SH-SY5Y (cell line): ENCODE measurements around the gene INS.

Experiments used
- GATA2 ChIP-seq: IDR thresholded peaks from 2 replicates; pipeline ENCODE4 v1.6.1; 2011; ENCODE audit warnings: mild to moderate bottlenecking, low read depth, low read length
- GATA3 ChIP-seq: IDR thresholded peaks from 2 replicates; pipeline ENCODE4 v1.6.1; 2011; ENCODE audit warnings: low read depth, mild to moderate bottlenecking, low read length, moderate library complexity

GRCh38 chr11:2189938-2190656, 29.1 kb upstream of the INS start:
- TF ChIP-seq GATA3, result no peak
- TF ChIP-seq GATA2, result no peak
